H9 (cell line): ENCODE measurements around the gene PRSS23. TPM values are rescaled to one million over a fixed set of nuclear protein-coding genes. Genes with fewer than 3 reads are reported as not detected.

ENCODE experiments used
- DNase-seq: peaks from one replicate; pipeline ENCODE4 v3.0.0-alpha.2; 2017
- H2AFZ ChIP-seq: one replicate; pipeline ENCODE4 v1.6.1; 2013; ENCODE audit warnings: mild to moderate bottlenecking, low read length, control low read depth, moderate library complexity
- H2AK5ac ChIP-seq: 2 replicates; pipeline ENCODE4 v1.6.1; 2013; ENCODE audit warnings: low read length, control low read depth, mixed read lengths; ENCODE audit not compliant: insufficient read length
- H2BK120ac ChIP-seq: one replicate; pipeline ENCODE4 v1.6.1; 2013; ENCODE audit warnings: low read depth, mild to moderate bottlenecking, low read length, control low read depth, inconsistent platforms; ENCODE audit not compliant: poor library complexity, severe bottlenecking
- H2BK12ac ChIP-seq: 2 replicates; pipeline ENCODE4 v1.6.1; 2013; ENCODE audit warnings: low read length, control low read depth, mixed read lengths, low read depth; ENCODE audit not compliant: insufficient read length
- H2BK15ac ChIP-seq: 2 replicates; pipeline ENCODE4 v1.6.1; 2013; ENCODE audit warnings: low read depth, low read length, control low read depth
- H2BK20ac ChIP-seq: one replicate; pipeline ENCODE4 v1.6.1; 2013; ENCODE audit warnings: low read depth, mild to moderate bottlenecking, low read length, control low read depth, inconsistent platforms; ENCODE audit not compliant: poor library complexity, severe bottlenecking
- H2BK5ac ChIP-seq: 2 replicates; pipeline ENCODE4 v1.6.1; 2013; ENCODE audit warnings: low read length, control low read depth, mixed read lengths; ENCODE audit not compliant: insufficient read length
- H3K14ac ChIP-seq: 2 replicates; pipeline ENCODE4 v1.6.1; 2013; ENCODE audit warnings: low read length, control low read depth; ENCODE audit not compliant: insufficient read depth
- H3K18ac ChIP-seq: 2 replicates; pipeline ENCODE4 v1.6.1; 2013; ENCODE audit warnings: low read depth, mild to moderate bottlenecking, mixed read lengths, low read length, control low read depth; ENCODE audit not compliant: insufficient read length
- H3K23ac ChIP-seq: 2 replicates; pipeline ENCODE4 v1.6.1; 2013; ENCODE audit warnings: low read length, control low read depth, mixed read lengths, low read depth; ENCODE audit not compliant: insufficient read length
- H3K23me2 ChIP-seq: 2 replicates; pipeline ENCODE4 v1.6.1; 2013; ENCODE audit warnings: low read depth, mild to moderate bottlenecking, mixed read lengths, low read length, control low read depth; ENCODE audit not compliant: insufficient read length, poor library complexity, severe bottlenecking
- H3K27ac ChIP-seq: 2 replicates; pipeline ENCODE4 v1.5.1; 2013; ENCODE audit warnings: low read length, control low read depth, mixed read lengths, low read depth; ENCODE audit not compliant: insufficient read length
- H3K27me3 ChIP-seq: 2 replicates; pipeline ENCODE4 v1.6.1; 2013; ENCODE audit warnings: low read length, control low read depth, inconsistent platforms; ENCODE audit not compliant: insufficient read depth
- H3K4ac ChIP-seq: 2 replicates; pipeline ENCODE4 v1.6.1; 2013; ENCODE audit warnings: low read depth, mild to moderate bottlenecking, control low read depth, inconsistent platforms, low read length, moderate library complexity
- H3K4me1 ChIP-seq: 2 replicates; pipeline ENCODE4 v1.6.1; 2013; ENCODE audit warnings: low read length, control low read depth, inconsistent platforms; ENCODE audit not compliant: insufficient read depth
- H3K4me2 ChIP-seq: 2 replicates; pipeline ENCODE4 v1.6.1; 2013; ENCODE audit warnings: low read length, control low read depth, mixed read lengths; ENCODE audit not compliant: insufficient read length, insufficient read depth
- H3K56ac ChIP-seq: 2 replicates; pipeline ENCODE4 v1.6.1; 2013; ENCODE audit warnings: low read depth, mild to moderate bottlenecking, mixed read lengths, low read length, control low read depth; ENCODE audit not compliant: insufficient read length
- H3K79me1 ChIP-seq: 2 replicates; pipeline ENCODE4 v1.6.1; 2013; ENCODE audit warnings: low read depth, mild to moderate bottlenecking, moderate library complexity, low read length, control low read depth, inconsistent platforms; ENCODE audit not compliant: insufficient read depth, poor library complexity, severe bottlenecking
- H3K79me2 ChIP-seq: 2 replicates; pipeline ENCODE4 v1.6.1; 2013; ENCODE audit warnings: low read length, control low read depth, inconsistent platforms; ENCODE audit not compliant: insufficient read depth
- H3K9ac ChIP-seq: 2 replicates; pipeline ENCODE4 v1.6.1; 2013; ENCODE audit warnings: low read length, control low read depth, mixed read lengths; ENCODE audit not compliant: insufficient read length; ENCODE audit errors: extremely low read depth
- H3K9me3 ChIP-seq: one replicate; pipeline ENCODE4 v1.6.1; 2013; ENCODE audit warnings: low read depth, low read length, inconsistent platforms; ENCODE audit not compliant: control insufficient read depth
- H3T11ph ChIP-seq: one replicate; pipeline ENCODE4 v1.6.1; 2013; ENCODE audit warnings: mild to moderate bottlenecking, low read length, control low read depth, inconsistent platforms
- H4K20me1 ChIP-seq: one replicate; pipeline ENCODE4 v1.6.1; 2013; ENCODE audit not compliant: control insufficient read depth, insufficient read length, insufficient read depth
- H4K5ac ChIP-seq: 2 replicates; pipeline ENCODE4 v1.6.1; 2013; ENCODE audit warnings: low read depth, mild to moderate bottlenecking, mixed read lengths, low read length, control low read depth; ENCODE audit not compliant: insufficient read length
- H4K8ac ChIP-seq: replicated peaks from 2 replicates; pipeline ENCODE4 v1.6.1; 2013; ENCODE audit warnings: low read length, control low read depth, mixed read lengths, low read depth; ENCODE audit not compliant: insufficient read length
- H4K91ac ChIP-seq: 2 replicates; pipeline ENCODE4 v1.6.1; 2013; ENCODE audit warnings: low read depth, mild to moderate bottlenecking, moderate library complexity, mixed read lengths, low read length, control low read depth; ENCODE audit not compliant: insufficient read length
- H3K27ac Mint-ChIP-seq, 3 experiments: 2 replicates in 2 of 3; 3 replicates in 1 of 3; pipeline ENCODE4 v1.8.0; 2020 to 2021; ENCODE audit warnings: mixed read lengths in 3 of 3, mild to moderate bottlenecking in 1 of 3, moderate library complexity in 1 of 3
- H3K27me3 Mint-ChIP-seq: 2 replicates; pipeline ENCODE4 v1.8.0; 2021; ENCODE audit warnings: low read depth, mild to moderate bottlenecking, moderate library complexity, mixed read lengths
- H3K36me3 Mint-ChIP-seq, 3 experiments: 2 replicates in 2 of 3; 3 replicates in 1 of 3; pipeline ENCODE4 v1.8.0; 2020 to 2021; ENCODE audit warnings: low read depth in 3 of 3, mixed read lengths in 3 of 3; ENCODE audit not compliant: insufficient read depth in 1 of 3
- H3K4me1 Mint-ChIP-seq, 2 experiments: 2 replicates each; pipeline ENCODE4 v1.8.0; 2020; ENCODE audit warnings: mixed read lengths in 2 of 2
- H3K4me3 Mint-ChIP-seq, 2 experiments: 2 replicates in 1 of 2; 3 replicates in 1 of 2; pipeline ENCODE4 v1.8.0; 2020 to 2021; ENCODE audit warnings: mild to moderate bottlenecking in 2 of 2, mixed read lengths in 2 of 2, moderate library complexity in 1 of 2
- H3K9me3 Mint-ChIP-seq, 2 experiments: 2 replicates in 1 of 2; 3 replicates in 1 of 2; pipeline ENCODE4 v1.8.0; 2020; ENCODE audit warnings: mild to moderate bottlenecking in 2 of 2, mixed read lengths in 2 of 2, moderate library complexity in 1 of 2
- CTCF ChIP-seq: fragments of 200-600 bp; sonication (generic); conservative IDR thresholded peaks from 3 replicates; pipeline ENCODE4 v1.8.0; 2021; ENCODE audit warnings: antibody characterized with exemption, mild to moderate bottlenecking
- WGBS: extraction: QIAGEN DNeasy Blood & Tissue Kit; methylation state at CpG from one replicate; pipeline ENCODE4 v1.1.7; 2013; ENCODE audit warnings: missing lambda C conversion rate, low lambda C conversion rate, mixed read lengths; ENCODE audit not compliant: insufficient read length; ENCODE audit errors: extremely low coverage; 5-methylcytosine and 5-hydroxymethylcytosine counted together
- total RNA-seq: library from RNA; stranded (reverse); gene quantifications from 2 replicates; pipeline ENCODE4 v1.2.1, GENCODE V29; 2021

Gene PRSS23
- total RNA-seq, 1 experiment from 2014 or later = 6.9 TPM

GRCh38 chr11:86801364-86801763 is 1.0 kb downstream of the PRSS23 start:
- TF ChIP-seq CTCF = no peak
- Mint-ChIP-seq H3K36me3 (no peaks in the 10 kb centered on the region), H3K4me1 (peaks cover 26 to 32% of the 10 kb centered on the region in 2 experiments), H3K27ac (no peak overlapping the region), H3K27me3 (peaks cover 29% of the 10 kb centered on the region), H3K9me3 (no peaks in the 10 kb centered on the region), H3K4me3 (peak overlapping the region; percentile 75 to 83)
- H2BK15ac ChIP-seq = no peak overlapping the region
- peak overlapping the region; percentile 83 for H3K4me2 ChIP-seq
- H3K18ac ChIP-seq = no peak overlapping the region
- peaks cover 6% of the 10 kb centered on the region; the same call in 1 of the 2 replicates for H3K4me1 ChIP-seq
- H3K23ac ChIP-seq = no peak overlapping the region
- H2BK5ac ChIP-seq = no peak overlapping the region
- H3K27me3 ChIP-seq = peaks cover 5% of the 10 kb centered on the region; the same call in 1 of the 2 replicates
- H3T11ph ChIP-seq = no peak overlapping the region
- H4K91ac ChIP-seq = no peak overlapping the region
- H3K27ac ChIP-seq = no peak overlapping the region
- H2BK12ac ChIP-seq = no peak overlapping the region
- H4K8ac ChIP-seq = no peak overlapping the region
- no peak overlapping the region for H2AK5ac ChIP-seq
- H2AFZ ChIP-seq = no peak overlapping the region
- no peaks in the 10 kb centered on the region for H4K20me1 ChIP-seq
- H3K9ac ChIP-seq = no peak overlapping the region
- H4K5ac ChIP-seq = no peak overlapping the region
- H2BK120ac ChIP-seq = no peak overlapping the region
- no peak for DNase-seq
- no peak overlapping the region for H2BK20ac ChIP-seq
- no peaks in the 10 kb centered on the region for H3K79me1 ChIP-seq
- H3K9me3 ChIP-seq = no peaks in the 10 kb centered on the region
- H3K14ac ChIP-seq = no peak overlapping the region
- no CpG with 5 or more reads among the region's 2 CpGs for WGBS
- H3K79me2 ChIP-seq = no peaks in the 10 kb centered on the region
- no peak overlapping the region for H3K56ac ChIP-seq
- peaks cover 10% of the 10 kb centered on the region for H3K23me2 ChIP-seq
- no peak overlapping the region for H3K4ac ChIP-seq
